ENCODE data around the gene MTMR1. TPM values are rescaled to one million over a fixed set of nuclear protein-coding genes. Genes with fewer than 3 reads are reported as not detected.

MTMR1 gene
- total and polyA plus RNA-seq, 2 donors (not counting 3 experiments of a cell fraction or from before 2014, with no cell fraction given): 17.1 to 20.3 TPM

GRCh38 chrX:150806827-150807226 lies 113.6 kb downstream of the MTMR1 start:
- no peak for FAIRE-seq
- DNase-seq (ENCODE audit: low read depth, low spot score): no peak
- Histone ChIP-seq H3K9me3 (replicated peaks; ENCODE audit: control insufficient read depth, insufficient read depth, low read length) (no peaks in the 10 kb centered on the region), H3K4me1 (ENCODE audit: control insufficient read depth, extremely low read depth, insufficient read depth, low read length) (no peaks in the 10 kb centered on the region), H3K27me3 (ENCODE audit: control insufficient read depth in 2 of 2, insufficient read depth in 2 of 2, low read length in 2 of 2) (no peaks in the 10 kb centered on the region), H3K9me1 (replicated peaks; ENCODE audit: control insufficient read depth, extremely low read depth, insufficient read depth, low read length) (no peaks in the 10 kb centered on the region), H3K4me2 (ENCODE audit: insufficient read depth, low read length) (no peak overlapping the region), H4K20me1 (replicated peaks; ENCODE audit: control insufficient read depth, extremely low read depth, insufficient read depth, low read length) (no peaks in the 10 kb centered on the region), H2AFZ (ENCODE audit: low read depth, low read length) (no peak overlapping the region), H3K27ac (ENCODE audit: insufficient read depth, low read depth, low read length) (no peak overlapping the region), H3K9ac (replicated peaks; ENCODE audit: extremely low read depth, insufficient read depth, low read length) (no peak overlapping the region), H3K4me3 (replicated peaks in 1 of 3; ENCODE audit: insufficient read depth in 1 of 3, low read depth in 1 of 3, low read length in 3 of 3) (no peak overlapping the region), H3K36me3 (ENCODE audit: control insufficient read depth in 2 of 2, extremely low read depth in 1 of 2, insufficient read depth in 2 of 2, low read length in 2 of 2) (no peaks in the 10 kb centered on the region), H3K79me2 (ENCODE audit: control insufficient read depth, insufficient read depth, low read length) (no peaks in the 10 kb centered on the region)
- TF ChIP-seq MYC (IDR thresholded peaks at IDR 0.05; ENCODE audit: low read depth, low read length) (no peak), CTCF (IDR thresholded peaks at IDR 0.05; ENCODE audit: extremely low read depth in 1 of 2, insufficient read depth in 1 of 2, low read depth in 1 of 2, low read length in 2 of 2) (no peak), GATA2 (IDR thresholded peaks at IDR 0.05; ENCODE audit: insufficient read depth, insufficient read length, low read depth, low read length) (no peak), JUN (IDR thresholded peaks at IDR 0.05; ENCODE audit: borderline replicate concordance, insufficient read depth, insufficient read length, low read depth) (no peak), POLR2A (IDR thresholded peaks at IDR 0.05; ENCODE audit: low read depth, low read length) (no peak), FOS (IDR thresholded peaks at IDR 0.05; ENCODE audit: borderline replicate concordance, insufficient read depth, low read length) (no peak), POLR2AphosphoS5 (IDR thresholded peaks at IDR 0.05; ENCODE audit: insufficient read depth, low read depth, low read length) (no peak), MAX (IDR thresholded peaks at IDR 0.05; ENCODE audit: insufficient read depth, insufficient read length) (no peak), EZH2 (IDR thresholded peaks at IDR 0.05; ENCODE audit: borderline replicate concordance, low read depth, low read length, severe bottlenecking) (no peak)
- intact Hi-C loops (cut with micrococcal nuclease): no loop called here
- POLR2A ChIA-PET: no interaction called here
- no TSS peak for BruUV-seq (replicated peaks)
- dilution Hi-C loops (cut with MboI; ENCODE audit: extremely low pct_ligation_motif_present, low sequenced_read_pairs): no loop called here
- CTCF ChIA-PET: no interaction called here

Data from endothelial cell of umbilical vein (primary cell).